Gastroesophageal sphincter (tissue), 3 donors: ENCODE results near the gene SSH2.

Experiments used
- POLR2A ChIP-seq, 2 donors: fragments of 450-650 bp; IDR thresholded peaks; one replicate each; pipeline ENCODE4 v1.6.1; 2017; ENCODE audit warnings: antibody characterized with exemption in 2 of 2, mild to moderate bottlenecking in 2 of 2, moderate library complexity in 1 of 2
- POLR2AphosphoS5 ChIP-seq: sonication (generic); formaldehyde crosslinking; IDR thresholded peaks from one replicate; pipeline ENCODE4 v1.6.1; 2017; ENCODE audit warnings: antibody characterized with exemption
- TF ChIP-seq, protein P1 (sequence below), 4 experiments: fragments of 200-600 bp in 2 of 4; fragments of 450-650 bp in 2 of 4; sonication (generic) in 1 of 4; IDR thresholded peaks; one replicate each; pipeline ENCODE4 v1.5.1; 2017 to 2019; ENCODE audit warnings: antibody characterized with exemption in 4 of 4, mild to moderate bottlenecking in 2 of 4, moderate library complexity in 2 of 4

DNA sequence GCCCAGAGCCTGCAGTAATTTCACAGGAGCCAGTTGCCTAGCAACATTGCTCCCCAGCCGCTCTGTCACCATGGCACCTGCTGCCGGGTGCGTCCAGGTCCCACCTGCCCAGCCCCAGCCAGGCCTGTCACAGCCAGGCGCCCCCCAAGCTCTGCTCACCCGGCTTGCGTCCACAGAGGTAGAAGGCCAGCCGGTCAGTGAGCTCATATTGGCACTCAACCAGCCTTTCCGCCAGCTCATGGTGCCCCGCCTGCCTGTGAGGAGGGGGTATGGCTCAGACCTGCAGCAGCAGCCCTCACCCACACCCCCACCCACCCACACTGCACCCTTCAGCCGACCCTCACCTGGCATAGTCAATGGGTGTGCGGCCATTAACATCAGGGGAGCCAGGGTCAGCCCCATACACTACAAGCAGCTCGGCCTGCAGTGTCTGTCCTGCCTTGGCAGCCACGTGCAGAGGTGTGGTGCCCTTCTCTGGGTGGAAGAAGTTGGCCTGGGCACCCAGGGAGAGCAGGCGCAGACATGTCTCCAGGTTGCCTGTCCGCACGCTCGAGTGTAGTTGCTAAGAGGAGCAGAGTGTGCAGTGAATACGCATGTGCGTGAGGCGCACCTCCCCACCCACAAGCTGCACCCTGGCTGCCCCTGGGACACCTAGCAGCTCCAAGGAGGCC is 348.3 kb downstream of the SSH2 start:
- TF ChIP-seq POLR2AphosphoS5 (no peak), POLR2A (IDR thresholded peaks at IDR 0.05) (no peak)
- TF ChIP-seq, protein P1, sequence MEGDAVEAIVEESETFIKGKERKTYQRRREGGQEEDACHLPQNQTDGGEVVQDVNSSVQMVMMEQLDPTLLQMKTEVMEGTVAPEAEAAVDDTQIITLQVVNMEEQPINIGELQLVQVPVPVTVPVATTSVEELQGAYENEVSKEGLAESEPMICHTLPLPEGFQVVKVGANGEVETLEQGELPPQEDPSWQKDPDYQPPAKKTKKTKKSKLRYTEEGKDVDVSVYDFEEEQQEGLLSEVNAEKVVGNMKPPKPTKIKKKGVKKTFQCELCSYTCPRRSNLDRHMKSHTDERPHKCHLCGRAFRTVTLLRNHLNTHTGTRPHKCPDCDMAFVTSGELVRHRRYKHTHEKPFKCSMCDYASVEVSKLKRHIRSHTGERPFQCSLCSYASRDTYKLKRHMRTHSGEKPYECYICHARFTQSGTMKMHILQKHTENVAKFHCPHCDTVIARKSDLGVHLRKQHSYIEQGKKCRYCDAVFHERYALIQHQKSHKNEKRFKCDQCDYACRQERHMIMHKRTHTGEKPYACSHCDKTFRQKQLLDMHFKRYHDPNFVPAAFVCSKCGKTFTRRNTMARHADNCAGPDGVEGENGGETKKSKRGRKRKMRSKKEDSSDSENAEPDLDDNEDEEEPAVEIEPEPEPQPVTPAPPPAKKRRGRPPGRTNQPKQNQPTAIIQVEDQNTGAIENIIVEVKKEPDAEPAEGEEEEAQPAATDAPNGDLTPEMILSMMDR (IDR thresholded peaks at IDR 0.05): no peak
